Measurements from ENCODE around the gene NOTCH1.
A peak's percentile ranks its signal among the peaks of the same experiment; 100 is the strongest.

Gene NOTCH1

GRCh38 chr9:136568288-136569081, 22.6 kb upstream of the NOTCH1 start:
- H3K4me3 ChIP-seq (ENCODE audit: low read depth, low read length): no peak overlapping the region
- no peak for TF ChIP-seq CTCF (IDR thresholded peaks at IDR 0.05; ENCODE audit: low read depth, low read length)
- DNase-seq (ENCODE audit: low read depth, low spot score): no peak
- in situ Hi-C loops (cut with HindIII; ENCODE audit: low sequenced_read_pairs): no loop called here

- in situ Hi-C loops (cut with HindIII; ENCODE audit: low sequenced_read_pairs): no loop called here
- no peak for TF ChIP-seq CTCF (IDR thresholded peaks at IDR 0.05; ENCODE audit: low read depth, low read length)
- peak; percentile 65 for DNase-seq (ENCODE audit: low read depth, low spot score)
- H3K4me3 ChIP-seq (ENCODE audit: low read depth, low read length): no peak overlapping the region
Measured at GRCh38 chr9:136567651-136568287, 21.9 kb upstream of the NOTCH1 start.

DNA sequence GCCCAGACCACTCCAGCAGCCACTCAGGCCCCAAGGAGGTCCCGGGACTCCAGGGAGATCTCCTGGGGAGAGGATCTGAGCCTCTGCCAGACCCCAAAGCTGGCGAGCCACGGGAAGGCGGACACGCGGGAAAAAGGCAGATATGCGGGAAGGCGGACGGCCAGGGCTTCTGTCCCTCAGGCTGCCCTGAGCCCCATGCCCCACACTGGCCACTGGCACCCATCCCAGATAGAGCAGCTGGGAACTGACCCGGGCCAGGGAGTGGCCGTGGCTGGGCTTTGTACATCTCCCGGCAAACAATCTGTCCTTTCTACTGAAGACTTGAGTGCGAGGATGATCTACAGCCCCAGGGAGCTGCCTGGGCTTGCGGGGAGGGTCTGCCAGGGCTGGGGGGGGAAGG, 21.1 kb upstream of the NOTCH1 start:
- in situ Hi-C loops (cut with HindIII; ENCODE audit: low sequenced_read_pairs): no loop called here
- TF ChIP-seq CTCF (IDR thresholded peaks at IDR 0.05; ENCODE audit: low read depth, low read length): no peak
- no peak overlapping the region for H3K4me3 ChIP-seq (ENCODE audit: low read depth, low read length)
- no peak for DNase-seq (ENCODE audit: low read depth, low spot score)

GRCh38 chr9:136566553-136566895, 20.7 kb upstream of the NOTCH1 start:
- no peak for TF ChIP-seq CTCF (IDR thresholded peaks at IDR 0.05; ENCODE audit: low read depth, low read length)
- DNase-seq (ENCODE audit: low read depth, low spot score): no peak
- in situ Hi-C loops (cut with HindIII; ENCODE audit: low sequenced_read_pairs): no loop called here
- H3K4me3 ChIP-seq (ENCODE audit: low read depth, low read length): no peak overlapping the region

DNA sequence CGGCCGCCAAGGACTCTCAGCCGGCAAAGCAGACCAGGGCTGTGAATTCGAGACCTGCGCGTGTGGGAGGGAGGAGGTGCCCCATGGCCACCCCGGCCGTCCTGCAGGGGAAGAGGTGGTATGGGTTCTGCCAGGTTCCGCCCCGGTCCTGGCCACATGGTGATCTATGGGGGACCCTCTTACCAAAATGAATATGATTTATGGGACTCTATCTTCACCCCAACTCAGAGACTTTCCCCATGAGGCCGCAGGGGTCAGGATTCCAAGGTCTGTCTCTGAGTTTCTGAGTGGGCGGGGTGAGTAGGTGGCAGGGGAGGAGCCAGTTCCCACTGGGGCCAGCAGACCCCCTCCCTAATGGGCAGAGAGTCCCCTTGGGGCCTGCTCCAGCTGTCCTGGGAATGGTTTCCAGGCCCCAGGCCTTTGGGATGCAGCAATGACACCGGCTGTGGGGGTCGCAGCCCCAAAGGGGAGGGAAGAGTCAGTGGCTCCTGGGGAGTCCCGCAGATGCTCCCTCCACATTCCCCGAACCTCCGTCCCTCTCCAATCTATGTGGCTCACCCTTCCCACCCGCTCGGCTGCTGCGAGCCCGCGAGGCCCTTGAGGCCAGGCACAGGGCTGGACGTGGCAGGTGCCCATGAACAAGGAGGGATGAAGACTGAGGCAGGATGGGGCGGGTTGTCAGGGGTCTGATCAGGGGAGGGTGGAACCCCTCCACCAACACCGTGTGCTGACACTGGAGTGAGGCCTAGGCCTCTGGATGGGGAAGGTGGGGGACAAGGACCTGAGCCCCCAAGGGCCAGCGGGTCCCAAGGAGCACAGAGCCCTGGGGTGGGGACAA, 20.1 kb upstream of the NOTCH1 start:
- in situ Hi-C loops (cut with HindIII; ENCODE audit: low sequenced_read_pairs): no loop called here
- no peak for TF ChIP-seq CTCF (IDR thresholded peaks at IDR 0.05; ENCODE audit: low read depth, low read length)
- H3K4me3 ChIP-seq (ENCODE audit: low read depth, low read length): no peak overlapping the region
- no peak for DNase-seq (ENCODE audit: low read depth, low spot score)

- no peak for TF ChIP-seq CTCF (IDR thresholded peaks at IDR 0.05; ENCODE audit: low read depth, low read length)
- H3K4me3 ChIP-seq (ENCODE audit: low read depth, low read length): no peak overlapping the region
- no peak for DNase-seq (ENCODE audit: low read depth, low spot score)
- in situ Hi-C loops (cut with HindIII; ENCODE audit: low sequenced_read_pairs): no loop called here
Measured at GRCh38 chr9:136565086-136565714, 19.4 kb upstream of the NOTCH1 start.
